ENCODE data around the gene TNIK. TPM values are rescaled to one million over a fixed set of nuclear protein-coding genes. Genes with fewer than 3 reads are reported as not detected.

Gene TNIK
- total RNA-seq, 1 donor from 2014 or later: 1.5 TPM

DNA sequence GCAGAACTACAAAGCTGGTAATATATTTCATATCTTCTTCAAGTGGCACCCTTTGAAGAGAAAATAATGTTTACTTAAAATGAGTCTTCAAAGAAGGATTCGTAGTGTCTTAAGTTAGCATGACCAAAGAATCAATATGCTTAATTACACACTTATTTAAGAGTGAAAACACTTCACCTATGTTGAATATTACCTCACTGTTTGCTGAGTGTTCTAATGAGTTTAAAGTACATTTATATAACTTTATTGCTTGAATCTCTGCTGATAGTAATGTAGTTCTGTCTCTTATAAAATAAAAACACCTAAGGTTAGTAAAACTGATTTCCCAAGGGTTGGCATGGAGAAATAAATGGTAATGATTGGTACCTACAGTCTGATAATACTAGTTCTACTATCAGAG is 290.3 kb downstream of the TNIK start:
- Mint-ChIP-seq H3K4me3 (ENCODE audit: unreplicated experiment) (no peak overlapping the region), H3K27me3 (ENCODE audit: unreplicated experiment) (no peaks in the 10 kb centered on the region), H3K4me1 (ENCODE audit: low read depth, unreplicated experiment) (no peaks in the 10 kb centered on the region), H3K36me3 (ENCODE audit: unreplicated experiment) (no peaks in the 10 kb centered on the region), H3K9me3 (ENCODE audit: unreplicated experiment) (peaks cover 6% of the 10 kb centered on the region), H3K27ac (ENCODE audit: unreplicated experiment) (no peak overlapping the region)
- DNase-seq: no peak
- TF ChIP-seq, protein P1, sequence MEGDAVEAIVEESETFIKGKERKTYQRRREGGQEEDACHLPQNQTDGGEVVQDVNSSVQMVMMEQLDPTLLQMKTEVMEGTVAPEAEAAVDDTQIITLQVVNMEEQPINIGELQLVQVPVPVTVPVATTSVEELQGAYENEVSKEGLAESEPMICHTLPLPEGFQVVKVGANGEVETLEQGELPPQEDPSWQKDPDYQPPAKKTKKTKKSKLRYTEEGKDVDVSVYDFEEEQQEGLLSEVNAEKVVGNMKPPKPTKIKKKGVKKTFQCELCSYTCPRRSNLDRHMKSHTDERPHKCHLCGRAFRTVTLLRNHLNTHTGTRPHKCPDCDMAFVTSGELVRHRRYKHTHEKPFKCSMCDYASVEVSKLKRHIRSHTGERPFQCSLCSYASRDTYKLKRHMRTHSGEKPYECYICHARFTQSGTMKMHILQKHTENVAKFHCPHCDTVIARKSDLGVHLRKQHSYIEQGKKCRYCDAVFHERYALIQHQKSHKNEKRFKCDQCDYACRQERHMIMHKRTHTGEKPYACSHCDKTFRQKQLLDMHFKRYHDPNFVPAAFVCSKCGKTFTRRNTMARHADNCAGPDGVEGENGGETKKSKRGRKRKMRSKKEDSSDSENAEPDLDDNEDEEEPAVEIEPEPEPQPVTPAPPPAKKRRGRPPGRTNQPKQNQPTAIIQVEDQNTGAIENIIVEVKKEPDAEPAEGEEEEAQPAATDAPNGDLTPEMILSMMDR (IDR thresholded peaks at IDR 0.05; ENCODE audit: partially characterized antibody, unreplicated experiment): no peak

- H3K27ac Mint-ChIP-seq (ENCODE audit: unreplicated experiment): no peak overlapping the region
- TF ChIP-seq, protein P1 (IDR thresholded peaks at IDR 0.05; ENCODE audit: partially characterized antibody, unreplicated experiment): no peak
- no peak for DNase-seq
- H3K27me3 Mint-ChIP-seq (ENCODE audit: unreplicated experiment): no peaks in the 10 kb centered on the region
- H3K36me3 Mint-ChIP-seq (ENCODE audit: unreplicated experiment): no peaks in the 10 kb centered on the region
- H3K4me3 Mint-ChIP-seq (ENCODE audit: unreplicated experiment): no peak overlapping the region
- H3K4me1 Mint-ChIP-seq (ENCODE audit: low read depth, unreplicated experiment): no peaks in the 10 kb centered on the region
- peaks cover 6% of the 10 kb centered on the region for H3K9me3 Mint-ChIP-seq (ENCODE audit: unreplicated experiment)
These were observed 290.8 kb downstream of the TNIK start for GRCh38 chr3:171169443-171169842.

GRCh38 chr3:171168551-171168950 is 291.7 kb downstream of the TNIK start:
- H3K36me3 Mint-ChIP-seq (ENCODE audit: unreplicated experiment): no peaks in the 10 kb centered on the region
- H3K4me3 Mint-ChIP-seq (ENCODE audit: unreplicated experiment): no peak overlapping the region
- TF ChIP-seq, protein P1 (IDR thresholded peaks at IDR 0.05; ENCODE audit: partially characterized antibody, unreplicated experiment): no peak
- no peak for DNase-seq
- H3K27ac Mint-ChIP-seq (ENCODE audit: unreplicated experiment): no peak overlapping the region
- peaks cover 6% of the 10 kb centered on the region for H3K9me3 Mint-ChIP-seq (ENCODE audit: unreplicated experiment)
- no peaks in the 10 kb centered on the region for H3K4me1 Mint-ChIP-seq (ENCODE audit: low read depth, unreplicated experiment)
- no peaks in the 10 kb centered on the region for H3K27me3 Mint-ChIP-seq (ENCODE audit: unreplicated experiment)

- no peak overlapping the region for H3K27ac Mint-ChIP-seq (ENCODE audit: unreplicated experiment)
- no peaks in the 10 kb centered on the region for H3K4me1 Mint-ChIP-seq (ENCODE audit: low read depth, unreplicated experiment)
- TF ChIP-seq, protein P1 (IDR thresholded peaks at IDR 0.05; ENCODE audit: partially characterized antibody, unreplicated experiment): no peak
- no peaks in the 10 kb centered on the region for H3K27me3 Mint-ChIP-seq (ENCODE audit: unreplicated experiment)
- peaks cover 6% of the 10 kb centered on the region for H3K9me3 Mint-ChIP-seq (ENCODE audit: unreplicated experiment)
- DNase-seq: no peak
- no peak overlapping the region for H3K4me3 Mint-ChIP-seq (ENCODE audit: unreplicated experiment)
- no peaks in the 10 kb centered on the region for H3K36me3 Mint-ChIP-seq (ENCODE audit: unreplicated experiment)
These were observed 292.1 kb downstream of the TNIK start for GRCh38 chr3:171168086-171168485.

GRCh38 chr3:171165983-171166382 is 294.2 kb downstream of the TNIK start:
- Mint-ChIP-seq H3K27ac (ENCODE audit: unreplicated experiment) (no peak overlapping the region), H3K4me3 (ENCODE audit: unreplicated experiment) (no peak overlapping the region), H3K9me3 (ENCODE audit: unreplicated experiment) (peaks cover 4% of the 10 kb centered on the region), H3K36me3 (ENCODE audit: unreplicated experiment) (no peaks in the 10 kb centered on the region), H3K4me1 (ENCODE audit: low read depth, unreplicated experiment) (no peaks in the 10 kb centered on the region), H3K27me3 (ENCODE audit: unreplicated experiment) (no peaks in the 10 kb centered on the region)
- no peak for DNase-seq
- TF ChIP-seq, protein P1 (IDR thresholded peaks at IDR 0.05; ENCODE audit: partially characterized antibody, unreplicated experiment): no peak

All from glutamatergic neuron (in vitro differentiated cells).